GM18505 (cell line): ENCODE data around the gene HYAL2.

ENCODE experiments used
- ATAC-seq: cut with Tn5 transposase; IDR thresholded peaks from one replicate; pipeline ENCODE4 v1.9.1; 2021; ENCODE audit not compliant: unreplicated experiment
- POLR2A ChIP-seq: IDR thresholded peaks from 4 replicates; pipeline ENCODE4 v1.6.1; 2011; ENCODE audit warnings: borderline replicate concordance; ENCODE audit not compliant: insufficient read depth, insufficient read length; ENCODE audit errors: extremely low read depth

Gene HYAL2

DNA sequence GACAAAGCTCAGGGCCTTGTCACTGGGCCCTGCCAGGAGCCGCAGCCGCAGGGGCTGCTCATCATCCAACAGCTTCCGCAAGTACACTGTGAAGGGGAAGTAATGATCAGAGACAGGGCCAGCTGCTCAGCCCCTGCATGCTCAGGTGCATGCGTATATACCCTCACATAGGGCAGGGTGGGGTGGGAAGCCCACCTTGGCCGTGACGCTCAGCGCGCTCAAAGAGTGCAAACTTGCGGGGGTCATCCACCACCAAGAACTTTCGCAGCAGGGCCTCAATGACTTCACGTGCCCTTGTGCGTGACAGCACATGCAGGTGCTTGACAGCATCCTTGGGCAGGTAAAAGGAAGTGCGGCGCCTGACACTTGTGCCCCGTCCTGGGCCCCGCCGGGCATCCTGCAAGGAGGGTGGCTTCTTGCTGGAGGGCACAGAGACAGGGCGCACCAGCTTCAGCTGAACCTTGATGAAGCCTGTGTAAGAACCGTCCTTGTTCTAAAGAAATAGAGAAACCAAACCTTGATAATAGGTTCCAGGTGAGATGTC is 8.9 kb upstream of the HYAL2 start:
- no peak for TF ChIP-seq POLR2A

DNA sequence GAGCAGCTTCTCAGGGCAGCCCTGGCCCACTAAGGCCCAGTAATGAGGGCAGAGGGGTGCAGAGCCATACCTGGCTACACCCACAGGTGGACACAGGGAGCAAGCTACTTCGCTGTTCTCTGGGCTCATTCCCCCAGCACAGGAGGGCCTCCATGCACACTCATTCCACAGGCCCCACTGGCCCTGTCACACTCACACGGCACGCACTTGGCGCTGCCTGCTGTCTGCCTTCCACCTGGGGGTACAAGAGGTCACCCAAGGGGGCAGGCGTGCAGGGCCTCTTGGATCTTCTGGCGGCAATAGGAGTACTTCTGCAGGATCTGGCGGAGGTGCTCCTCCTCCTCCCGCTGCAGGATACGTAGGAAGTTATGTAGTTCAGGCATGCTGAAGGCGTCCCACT is 7.8 kb upstream of the HYAL2 start:
- TF ChIP-seq POLR2A = no peak
- ATAC-seq = no peak

More for the DNA sequence above, 8.9 kb upstream of the HYAL2 start:
- ATAC-seq = no peak

DNA sequence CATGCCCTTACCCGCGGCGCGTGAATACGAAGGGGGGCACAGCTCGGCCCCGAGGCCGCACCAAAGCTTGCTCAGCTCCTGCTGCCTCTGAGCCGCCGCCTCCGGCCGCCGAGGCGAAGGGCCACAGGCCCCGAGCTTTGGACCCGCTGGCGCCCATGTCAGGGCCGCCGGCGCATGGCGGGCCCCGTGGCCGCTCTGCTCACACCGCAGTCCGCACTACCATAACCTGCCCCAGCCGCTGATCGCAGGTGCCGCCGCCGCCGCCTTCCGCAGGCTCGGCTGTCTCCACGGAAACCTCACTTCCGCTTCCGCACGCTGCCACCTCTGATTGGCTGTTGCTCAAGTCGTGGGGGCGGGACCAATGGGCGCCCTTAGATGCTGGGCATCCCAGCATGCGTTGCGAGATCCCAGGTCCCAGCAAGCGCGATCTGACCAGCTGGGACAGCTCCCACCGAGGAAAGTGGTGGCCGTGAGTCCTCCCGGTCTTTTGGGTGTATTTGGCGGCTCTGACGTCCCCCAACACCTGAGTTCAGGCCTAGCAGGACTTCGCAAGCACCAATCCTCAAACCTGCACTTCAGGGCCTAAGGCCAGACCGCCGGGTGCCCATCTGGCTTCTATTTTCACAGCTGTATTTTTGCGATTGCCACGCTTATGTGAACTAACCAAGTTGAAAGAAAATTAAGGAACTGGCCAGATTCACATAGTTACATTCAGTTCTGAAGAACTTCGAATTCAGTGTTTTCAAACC is 5.6 kb upstream of the HYAL2 start, which contains the start of gene TUSC2:
TSS of gene TUSC2 (minus strand) at position 281 of the 749 bp plus-strand sequence. CDS start at position 157, 124 bp downstream.
- peak; percentile 65 for ATAC-seq
- TF ChIP-seq POLR2A = peak; percentile 86

DNA sequence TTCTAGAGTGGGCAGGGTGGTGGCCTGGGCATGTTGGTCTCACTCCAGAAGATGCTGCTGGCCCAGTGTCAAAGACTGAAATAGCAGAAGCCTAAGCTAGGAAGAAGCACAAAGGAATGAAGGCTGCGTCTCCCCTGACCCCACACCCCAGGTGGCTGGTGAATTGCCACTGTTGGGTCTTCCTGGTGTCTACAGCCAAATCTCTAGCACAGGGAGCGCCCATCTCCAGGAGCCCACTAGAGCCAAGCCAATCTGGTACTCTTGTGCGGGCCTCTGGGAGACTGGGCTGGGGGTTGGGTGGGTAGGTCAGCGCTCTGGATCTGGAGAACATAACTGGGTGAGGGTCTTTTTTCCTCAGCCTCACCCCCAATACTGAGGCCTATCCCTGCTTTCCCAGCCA is 4.6 kb upstream of the HYAL2 start:
- no peak for ATAC-seq
- no peak for TF ChIP-seq POLR2A

DNA sequence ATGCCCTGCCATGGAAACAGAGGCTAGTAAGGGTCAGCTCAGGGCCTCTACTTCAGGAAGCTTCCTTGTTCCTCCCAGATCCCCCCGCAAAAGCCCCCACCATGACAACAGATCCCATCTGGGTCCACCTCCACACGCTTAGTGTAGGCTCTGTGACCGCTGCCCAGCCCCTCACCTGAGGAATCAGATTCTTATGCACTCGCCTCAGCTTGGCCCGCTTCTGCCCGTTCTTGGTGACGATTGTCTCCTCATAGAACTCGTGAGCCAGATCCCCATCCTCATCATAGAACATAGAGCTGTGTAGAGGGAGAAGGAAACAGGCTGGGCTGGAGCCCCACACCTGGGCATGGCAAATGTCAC is 3.6 kb upstream of the HYAL2 start:
- no peak for TF ChIP-seq POLR2A
- no peak for ATAC-seq

DNA sequence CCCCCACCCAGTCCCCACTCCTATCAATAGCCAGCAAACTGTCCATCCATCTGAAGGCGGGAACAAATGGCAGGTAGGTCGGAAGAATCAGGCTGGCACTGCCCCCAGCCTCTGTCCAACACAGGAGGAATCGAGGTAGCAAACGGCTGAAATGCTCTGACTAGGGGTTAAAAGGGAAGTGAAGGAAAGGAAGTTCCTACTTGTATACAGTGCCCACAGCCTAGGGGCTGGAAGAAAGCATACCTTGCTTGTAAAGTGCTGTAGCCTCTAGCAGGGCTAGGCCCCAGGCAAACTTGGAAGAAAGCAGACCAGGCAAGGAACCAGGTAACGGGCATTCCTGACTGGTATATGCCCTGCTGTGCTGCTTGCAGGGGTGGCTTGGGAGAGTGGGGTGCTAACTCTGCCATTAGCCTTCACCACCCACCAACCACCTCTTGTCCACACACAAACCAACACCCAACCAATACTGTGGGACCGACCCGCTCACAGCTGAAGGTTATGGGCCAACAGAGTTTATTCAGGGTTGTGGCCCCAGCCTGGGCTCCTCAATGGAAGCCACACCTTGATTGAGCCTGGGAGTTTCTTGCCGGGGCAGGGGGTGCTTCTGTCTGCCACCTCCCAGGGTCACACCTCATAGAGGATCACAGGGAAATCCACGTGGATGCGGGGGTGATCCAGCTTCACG is 3.1 kb upstream of the HYAL2 start:
- no peak for ATAC-seq
- no peak for TF ChIP-seq POLR2A

DNA sequence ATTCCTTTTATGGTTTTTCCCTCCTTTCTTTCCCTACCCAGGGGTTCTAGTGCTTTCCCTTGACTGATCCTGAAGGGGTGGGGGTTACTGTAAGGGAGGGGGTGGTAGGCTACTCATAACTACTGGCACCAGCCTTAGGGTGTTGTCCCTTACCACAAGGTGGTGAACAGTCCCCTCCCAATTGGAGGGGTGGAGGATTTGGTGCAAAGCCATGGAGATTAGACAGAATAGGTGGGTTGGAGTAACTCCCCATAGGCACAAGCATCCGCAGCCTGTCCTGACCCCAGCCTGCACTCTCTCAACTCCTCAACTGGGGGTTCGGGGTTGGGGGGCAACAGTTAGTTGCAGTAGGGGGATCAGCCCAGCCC is 2.6 kb upstream of the HYAL2 start:
- TF ChIP-seq POLR2A = no peak
- no peak for ATAC-seq

DNA sequence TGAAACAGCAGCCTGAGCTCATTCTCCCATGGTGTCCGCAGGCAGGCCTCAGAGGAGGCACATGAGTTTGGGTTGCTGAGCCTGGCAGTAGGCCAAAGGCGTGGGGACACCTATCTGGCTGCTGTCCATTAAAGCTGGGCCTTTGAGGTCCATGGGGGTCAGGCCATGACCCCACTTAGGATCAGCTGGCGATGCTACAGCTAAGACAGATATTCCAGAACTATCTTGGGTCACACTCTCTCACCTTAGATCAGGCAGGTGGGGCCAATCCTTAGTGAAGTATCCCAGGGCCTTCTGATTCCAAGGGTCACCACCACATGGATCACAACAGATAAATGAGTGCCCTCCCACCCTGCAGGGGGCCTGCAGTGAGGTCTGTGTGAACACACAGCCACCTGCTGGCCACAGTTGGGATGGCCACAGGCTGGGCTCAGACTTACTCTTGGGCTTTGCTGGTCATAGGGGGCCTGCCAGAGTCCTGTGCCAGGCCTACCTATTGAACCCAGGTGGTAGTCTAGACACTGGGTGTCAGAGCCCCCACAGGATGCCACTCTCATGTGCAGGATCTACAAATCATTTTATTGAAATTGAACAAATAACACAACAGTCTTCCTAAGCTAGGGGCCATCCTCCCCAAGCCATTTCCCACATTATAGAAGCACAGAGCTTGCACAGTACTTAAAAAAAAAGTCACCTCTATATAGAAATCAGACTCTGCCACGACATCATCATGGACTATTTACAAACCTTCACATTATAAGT is 2.0 kb upstream of the HYAL2 start:
- no peak for TF ChIP-seq POLR2A

DNA sequence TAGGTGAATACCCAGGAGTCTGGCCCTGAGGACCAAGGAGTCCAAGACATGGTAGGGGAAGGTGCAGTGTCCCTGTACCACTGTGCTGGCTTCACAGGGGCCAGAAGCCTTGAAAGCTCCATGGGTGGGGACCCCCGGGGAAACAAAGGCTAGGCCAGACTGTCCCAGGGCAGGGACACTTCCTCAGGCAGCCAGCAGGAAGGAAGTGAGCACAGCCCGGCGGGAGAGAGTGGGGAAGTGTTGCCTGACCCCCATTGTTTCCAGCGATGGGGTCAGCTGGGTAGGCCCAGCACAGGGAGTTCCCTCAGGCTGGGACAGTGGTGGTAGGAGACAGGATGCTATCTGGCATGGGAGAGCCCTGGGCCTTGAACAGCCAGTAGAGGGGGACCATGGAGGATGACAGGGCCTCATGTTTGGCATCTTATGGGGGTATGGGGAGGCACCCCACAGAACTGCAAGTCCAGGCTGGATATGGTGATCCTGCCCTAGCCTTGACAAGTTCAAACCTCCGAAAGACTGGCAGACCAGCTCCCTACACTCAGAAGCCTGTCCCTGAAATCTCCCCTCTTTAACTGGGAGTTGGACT is 1.2 kb upstream of the HYAL2 start:
- no peak for ATAC-seq

More for the DNA sequence above, 2.0 kb upstream of the HYAL2 start:
- ATAC-seq = no peak

DNA sequence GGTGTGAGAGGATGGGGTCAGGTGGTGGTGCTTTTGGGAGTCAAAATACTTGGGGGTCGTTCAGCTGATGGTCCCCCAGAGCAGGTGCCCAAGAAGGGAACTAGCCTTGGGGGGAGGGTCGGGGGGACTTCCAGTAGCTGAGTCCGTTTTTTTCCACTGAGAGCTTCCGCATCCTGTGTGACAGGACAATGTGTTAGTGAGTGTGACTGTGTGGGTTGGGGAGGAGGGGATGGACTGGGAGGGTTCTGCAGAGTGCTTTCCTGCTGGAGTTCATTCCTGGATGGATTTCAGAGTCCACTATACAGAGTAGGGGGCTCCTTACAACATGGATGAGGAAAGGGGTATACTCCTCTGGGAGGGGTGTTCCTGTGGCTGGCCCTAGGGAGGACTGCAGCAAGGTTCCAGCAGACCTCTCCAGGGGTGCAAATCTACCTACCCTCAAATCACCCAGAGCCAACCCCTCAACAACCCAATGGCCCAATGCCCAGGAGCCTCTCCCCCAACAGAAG is 601 bp upstream of the HYAL2 start:
- no peak for TF ChIP-seq POLR2A
- no peak for ATAC-seq

More for the DNA sequence above, 1.2 kb upstream of the HYAL2 start:
- TF ChIP-seq POLR2A = no peak

DNA sequence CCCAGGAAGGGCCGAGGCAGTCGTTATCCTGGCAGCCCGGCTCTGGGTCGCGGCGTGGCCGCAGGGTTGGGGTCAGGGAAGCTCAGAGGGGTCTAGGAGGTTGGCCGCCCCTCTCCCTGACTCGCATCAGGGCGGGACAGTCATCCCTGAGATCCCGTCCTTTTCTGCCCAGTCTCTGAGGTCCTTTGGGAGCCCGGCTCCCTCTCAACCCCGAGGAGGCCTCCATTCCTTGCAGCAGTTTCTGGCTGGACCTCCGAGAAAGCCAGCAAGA is 495 bp downstream of the HYAL2 start:
- TF ChIP-seq POLR2A = no peak
- no peak for ATAC-seq

DNA sequence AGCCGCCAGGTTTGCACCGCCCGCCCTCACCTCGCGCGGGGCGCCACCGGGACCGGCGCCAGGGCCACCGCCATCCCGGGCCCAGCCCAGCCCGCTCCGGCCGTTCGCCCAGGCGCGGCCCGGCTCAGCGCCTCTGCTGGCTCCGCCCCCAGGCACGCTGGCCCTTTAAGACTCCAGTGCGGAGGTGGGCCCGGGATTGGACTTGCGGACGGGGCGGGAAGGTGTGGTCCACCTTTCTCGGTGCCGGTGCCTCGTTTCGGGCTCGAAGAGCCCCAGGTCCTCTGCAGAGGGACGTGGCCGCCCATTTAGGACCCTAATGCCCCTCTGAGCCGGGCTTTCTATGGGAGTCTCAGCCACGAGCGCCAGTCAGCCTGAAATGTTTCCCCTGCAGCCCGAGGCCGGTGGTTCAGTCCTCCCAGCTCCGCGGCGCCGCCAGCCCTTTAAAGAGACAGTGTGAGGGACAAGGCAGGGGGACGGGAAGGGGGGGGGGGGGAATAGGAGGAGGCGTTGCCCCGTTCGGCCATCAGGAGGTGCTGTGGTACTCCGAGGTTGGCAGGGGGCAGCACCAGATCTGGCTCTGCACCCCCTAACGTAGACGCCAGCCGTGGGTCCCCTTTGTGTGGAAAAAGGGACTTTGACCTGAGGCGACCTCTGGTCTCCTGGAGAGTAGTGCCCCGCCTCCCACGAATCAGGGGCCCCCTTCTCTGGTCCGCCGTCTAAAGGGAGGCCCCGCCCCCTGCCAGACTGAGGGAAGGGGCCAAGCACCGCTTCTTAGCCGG is 1.0 kb downstream of the HYAL2 start:
- peak; percentile 73 for TF ChIP-seq POLR2A
- peak; percentile 63 for ATAC-seq
